Neuronal stem cell (in vitro differentiated cells): ENCODE results near the gene UBE2F.
A peak's percentile ranks its signal among the peaks of the same experiment; 100 is the strongest.

Experiments
- DNase-seq: peaks from one replicate; pipeline ENCODE4 v3.0.0-alpha.2; 2013; ENCODE audit warnings: low spot score
- H2AFZ ChIP-seq: one replicate; pipeline ENCODE4 v1.6.1; 2013; ENCODE audit warnings: mild to moderate bottlenecking, low read length, inconsistent platforms
- H2AK5ac ChIP-seq: 2 replicates; pipeline ENCODE4 v1.6.1; 2013; ENCODE audit warnings: low read depth, mild to moderate bottlenecking, inconsistent platforms, low read length, moderate library complexity, mixed read lengths
- H2BK120ac ChIP-seq: 2 replicates; pipeline ENCODE4 v1.6.1; 2013; ENCODE audit warnings: low read depth, mild to moderate bottlenecking, inconsistent platforms, low read length, moderate library complexity, mixed read lengths
- H2BK12ac ChIP-seq: one replicate; pipeline ENCODE4 v1.6.1; 2013; ENCODE audit warnings: low read length, inconsistent platforms
- H2BK15ac ChIP-seq: 2 replicates; pipeline ENCODE4 v1.6.1; 2013; ENCODE audit warnings: mild to moderate bottlenecking, low read length, inconsistent platforms, mixed read lengths
- H2BK5ac ChIP-seq: one replicate; pipeline ENCODE4 v1.6.1; 2013; ENCODE audit warnings: inconsistent platforms, mild to moderate bottlenecking, low read length, moderate library complexity
- H3K14ac ChIP-seq: one replicate; pipeline ENCODE4 v1.6.1; 2013; ENCODE audit warnings: low read length, inconsistent platforms
- H3K18ac ChIP-seq: 2 replicates; pipeline ENCODE4 v1.6.1; 2013; ENCODE audit warnings: low read length, inconsistent platforms
- H3K23ac ChIP-seq: 2 replicates; pipeline ENCODE4 v1.6.1; 2013; ENCODE audit warnings: low read depth, mild to moderate bottlenecking, mixed read lengths, low read length, inconsistent platforms; ENCODE audit not compliant: poor library complexity
- H3K27ac ChIP-seq: replicated peaks from 3 replicates; pipeline ENCODE4 v1.5.1; 2013; ENCODE audit warnings: low read length, inconsistent platforms
- H3K27me3 ChIP-seq, 3 experiments: 2 replicates each; pipeline ENCODE4 v1.6.1; 2013; ENCODE audit warnings: low read length in 3 of 3, mild to moderate bottlenecking in 2 of 3, inconsistent platforms in 1 of 3, low read depth in 1 of 3, mixed read lengths in 1 of 3, moderate library complexity in 1 of 3; ENCODE audit not compliant: control insufficient read depth in 3 of 3, insufficient read depth in 3 of 3
- H3K36me3 ChIP-seq, 2 donors: replicated peaks in 1 of 2; 2 replicates each; pipeline ENCODE4 v1.6.1; 2013; ENCODE audit warnings: low read length in 2 of 2; ENCODE audit not compliant: control insufficient read depth in 2 of 2, insufficient read depth in 2 of 2
- H3K4ac ChIP-seq: 2 replicates; pipeline ENCODE4 v1.6.1; 2013; ENCODE audit warnings: inconsistent platforms, mild to moderate bottlenecking, low read length, moderate library complexity
- H3K4me1 ChIP-seq, 2 donors: 1 replicate in 1 of 2; 2 replicates in 1 of 2; pipeline ENCODE4 v1.6.1; 2013; ENCODE audit warnings: low read length in 2 of 2, low read depth in 1 of 2; ENCODE audit not compliant: control insufficient read depth in 2 of 2, insufficient read depth in 1 of 2
- H3K4me2 ChIP-seq: one replicate; pipeline ENCODE4 v1.6.1; 2013; ENCODE audit warnings: mild to moderate bottlenecking, low read length, inconsistent platforms; ENCODE audit not compliant: insufficient read depth, poor library complexity, severe bottlenecking
- H3K4me3 ChIP-seq, 2 donors: 2 replicates each; pipeline ENCODE4 v1.5.1; 2013; ENCODE audit warnings: low read length in 2 of 2, mild to moderate bottlenecking in 2 of 2, inconsistent platforms in 1 of 2, moderate library complexity in 1 of 2
- H3K79me1 ChIP-seq: one replicate; pipeline ENCODE4 v1.6.1; 2013; ENCODE audit warnings: low read depth, mild to moderate bottlenecking, inconsistent platforms, low read length, moderate library complexity
- H3K9ac ChIP-seq: one replicate; pipeline ENCODE4 v1.6.1; 2013; ENCODE audit warnings: mild to moderate bottlenecking, low read depth, low read length, inconsistent platforms; ENCODE audit not compliant: poor library complexity
- H3K9me3 ChIP-seq, 2 donors: replicated peaks in 1 of 2; 2 replicates each; pipeline versions ENCODE3 to v1.6.1; 2013; ENCODE audit warnings: low read length in 2 of 2, mild to moderate bottlenecking in 2 of 2, inconsistent platforms in 1 of 2, low read depth in 1 of 2, mixed read lengths in 1 of 2, moderate library complexity in 1 of 2; ENCODE audit not compliant: control insufficient read depth in 2 of 2, insufficient read depth in 1 of 2
- H4K8ac ChIP-seq: one replicate; pipeline ENCODE4 v1.6.1; 2013; ENCODE audit warnings: low read depth, mild to moderate bottlenecking, inconsistent platforms, low read length, moderate library complexity
- H4K91ac ChIP-seq: one replicate; pipeline ENCODE4 v1.6.1; 2013; ENCODE audit warnings: low read length, low read depth, mild to moderate bottlenecking, inconsistent platforms; ENCODE audit not compliant: poor library complexity
- WGBS, 2 donors: extraction: QIAGEN DNeasy Blood & Tissue Kit; methylation state at CpG; one replicate each; pipeline ENCODE4 v1.1.7; 2013; ENCODE audit warnings: missing lambda C conversion rate in 2 of 2, mixed read lengths in 1 of 2; ENCODE audit not compliant: insufficient read length in 2 of 2, insufficient replicate concordance in 1 of 2; ENCODE audit errors: extremely low coverage in 2 of 2; 5-methylcytosine and 5-hydroxymethylcytosine counted together

UBE2F gene

GRCh38 chr2:237940828-237941227 lies 26.0 kb upstream of the UBE2F start:
- Histone ChIP-seq H3K9me3 (peaks cover 13% of the 10 kb centered on the region in 2 donors), H2BK12ac (no peak overlapping the region), H2BK120ac (no peak overlapping the region), H3K4me1 (no peaks in the 10 kb centered on the region), H3K9ac (no peak overlapping the region), H3K14ac (no peak overlapping the region), H3K79me1 (no peaks in the 10 kb centered on the region), H2AFZ (no peak overlapping the region), H2AK5ac (no peak overlapping the region), H3K4me2 (no peak overlapping the region), H4K91ac (no peak overlapping the region), H3K4me3 (no peak overlapping the region), H3K18ac (no peak overlapping the region), H3K36me3 (no peaks in the 10 kb centered on the region), H4K8ac (no peak overlapping the region), H2BK5ac (peak overlapping the region; percentile 6), H3K23ac (no peak overlapping the region), H3K27ac (no peak overlapping the region), H3K27me3 (no peaks in the 10 kb centered on the region), H3K4ac (no peak overlapping the region), H2BK15ac (no peak overlapping the region)
- no peak for DNase-seq

- H2AFZ ChIP-seq, result no peak overlapping the region
- H3K27me3 ChIP-seq, result no peaks in the 10 kb centered on the region
- no peak for DNase-seq
- H3K4me3 ChIP-seq, result no peak overlapping the region
- no peak overlapping the region for H2BK15ac ChIP-seq
- H3K79me1 ChIP-seq, result no peaks in the 10 kb centered on the region
- no peak overlapping the region for H2BK5ac ChIP-seq
- no peaks in the 10 kb centered on the region for H3K4me1 ChIP-seq
- H3K18ac ChIP-seq, result no peak overlapping the region
- WGBS, 2 donors, result no CpG with 5 or more reads among the region's 2 CpGs
- no peaks in the 10 kb centered on the region for H3K36me3 ChIP-seq
- no peak overlapping the region for H3K14ac ChIP-seq
- no peak overlapping the region for H3K9ac ChIP-seq
- peaks cover 13% of the 10 kb centered on the region in 2 donors for H3K9me3 ChIP-seq
- H3K27ac ChIP-seq, result no peak overlapping the region
- no peak overlapping the region for H2BK120ac ChIP-seq
- H3K4ac ChIP-seq, result no peak overlapping the region
- H3K23ac ChIP-seq, result no peak overlapping the region
- no peak overlapping the region for H3K4me2 ChIP-seq
- H4K8ac ChIP-seq, result no peak overlapping the region
- H2BK12ac ChIP-seq, result no peak overlapping the region
- no peak overlapping the region for H2AK5ac ChIP-seq
- H4K91ac ChIP-seq, result no peak overlapping the region
Measured at GRCh38 chr2:237941239-237941638, 25.6 kb upstream of the UBE2F start.

GRCh38 chr2:237942513-237942899 lies 24.3 kb upstream of the UBE2F start:
- no peak overlapping the region for H2BK5ac ChIP-seq
- H3K4me3 ChIP-seq, result no peak overlapping the region
- H2AK5ac ChIP-seq, result no peak overlapping the region
- peaks cover 13% of the 10 kb centered on the region in 2 donors for H3K9me3 ChIP-seq
- no peaks in the 10 kb centered on the region for H3K36me3 ChIP-seq
- no peak overlapping the region for H4K91ac ChIP-seq
- DNase-seq, result no peak
- no peaks in the 10 kb centered on the region for H3K4me1 ChIP-seq
- H3K79me1 ChIP-seq, result no peaks in the 10 kb centered on the region
- no peak overlapping the region for H4K8ac ChIP-seq
- no peak overlapping the region for H3K23ac ChIP-seq
- no peak overlapping the region for H3K14ac ChIP-seq
- H3K27me3 ChIP-seq, result no peaks in the 10 kb centered on the region
- H3K9ac ChIP-seq, result no peak overlapping the region
- no peak overlapping the region for H3K4me2 ChIP-seq
- H2BK12ac ChIP-seq, result no peak overlapping the region
- no peak overlapping the region for H3K18ac ChIP-seq
- no CpG with 5 or more reads among the region's 3 CpGs for WGBS, 2 donors
- H2BK15ac ChIP-seq, result no peak overlapping the region
- no peak overlapping the region for H3K27ac ChIP-seq
- H2BK120ac ChIP-seq, result no peak overlapping the region
- H2AFZ ChIP-seq, result no peak overlapping the region
- H3K4ac ChIP-seq, result no peak overlapping the region

GRCh38 chr2:237943395-237944094 lies 23.3 kb upstream of the UBE2F start:
- Histone ChIP-seq H2BK120ac (no peak overlapping the region), H2BK12ac (no peak overlapping the region), H4K8ac (no peak overlapping the region), H3K27ac (no peak overlapping the region), H3K18ac (peak overlapping the region; percentile 7), H3K4me3 (no peak overlapping the region), H3K79me1 (no peaks in the 10 kb centered on the region), H3K27me3 (no peaks in the 10 kb centered on the region), H3K4ac (no peak overlapping the region), H4K91ac (no peak overlapping the region), H2BK5ac (no peak overlapping the region), H2BK15ac (no peak overlapping the region), H3K36me3 (no peaks in the 10 kb centered on the region), H3K23ac (no peak overlapping the region), H3K9me3 (peaks cover 13% of the 10 kb centered on the region in 2 donors), H3K4me2 (no peak overlapping the region), H2AFZ (no peak overlapping the region), H3K14ac (peak overlapping the region; percentile 4), H2AK5ac (peak overlapping the region; percentile 54), H3K9ac (peak overlapping the region; percentile 15), H3K4me1 (no peaks in the 10 kb centered on the region)
- no peak for DNase-seq
- no CpG with 5 or more reads among the region's 7 CpGs for WGBS, 2 donors
